Measurements from ENCODE around the gene SDS.

SDS gene

DNA sequence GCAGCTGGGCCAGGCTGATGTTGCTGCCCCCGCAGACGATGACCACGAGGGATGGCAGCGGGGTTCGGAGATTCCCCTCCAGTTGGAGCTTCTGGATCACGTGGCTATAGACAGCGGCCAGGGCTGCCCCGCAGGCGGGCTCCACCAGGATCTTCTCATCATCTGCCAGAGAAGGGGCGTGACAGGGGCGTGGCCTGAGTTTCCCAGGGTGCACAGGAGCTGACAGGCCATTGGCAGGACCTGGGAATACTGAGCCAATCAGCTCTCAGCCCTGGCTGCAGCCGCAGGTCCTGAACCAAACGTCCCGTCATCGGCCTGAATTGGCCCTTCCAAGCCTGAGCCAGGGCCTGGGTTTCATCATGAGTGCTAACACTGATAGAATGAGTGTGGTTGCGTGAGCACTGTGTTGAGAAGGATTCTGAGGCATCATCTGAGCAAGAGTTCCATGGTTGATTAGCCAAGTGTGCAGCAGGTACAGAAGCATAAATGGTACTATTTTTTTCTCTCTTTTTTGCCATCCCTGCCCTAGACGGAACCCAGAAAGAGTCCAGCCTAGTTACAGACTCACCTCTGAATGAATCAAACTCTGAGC, 10.6 kb downstream of the SDS start:
- TF ChIP-seq ZNF70 (CRISPR knock-in tag; IDR thresholded peaks at IDR 0.05) (no peak), TOX (CRISPR knock-in tag; IDR thresholded peaks at IDR 0.05; ENCODE audit: borderline replicate concordance) (no peak), GLIS3 (CRISPR knock-in tag; IDR thresholded peaks at IDR 0.05) (no peak)
- TF ChIP-seq, protein P1, sequence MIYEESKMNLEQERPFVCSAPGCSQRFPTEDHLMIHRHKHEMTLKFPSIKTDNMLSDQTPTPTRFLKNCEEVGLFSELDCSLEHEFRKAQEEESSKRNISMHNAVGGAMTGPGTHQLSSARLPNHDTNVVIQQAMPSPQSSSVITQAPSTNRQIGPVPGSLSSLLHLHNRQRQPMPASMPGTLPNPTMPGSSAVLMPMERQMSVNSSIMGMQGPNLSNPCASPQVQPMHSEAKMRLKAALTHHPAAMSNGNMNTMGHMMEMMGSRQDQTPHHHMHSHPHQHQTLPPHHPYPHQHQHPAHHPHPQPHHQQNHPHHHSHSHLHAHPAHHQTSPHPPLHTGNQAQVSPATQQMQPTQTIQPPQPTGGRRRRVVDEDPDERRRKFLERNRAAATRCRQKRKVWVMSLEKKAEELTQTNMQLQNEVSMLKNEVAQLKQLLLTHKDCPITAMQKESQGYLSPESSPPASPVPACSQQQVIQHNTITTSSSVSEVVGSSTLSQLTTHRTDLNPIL (CRISPR knock-in tag; IDR thresholded peaks at IDR 0.05; ENCODE audit: low read depth): no peak
- TF ChIP-seq, protein P2, sequence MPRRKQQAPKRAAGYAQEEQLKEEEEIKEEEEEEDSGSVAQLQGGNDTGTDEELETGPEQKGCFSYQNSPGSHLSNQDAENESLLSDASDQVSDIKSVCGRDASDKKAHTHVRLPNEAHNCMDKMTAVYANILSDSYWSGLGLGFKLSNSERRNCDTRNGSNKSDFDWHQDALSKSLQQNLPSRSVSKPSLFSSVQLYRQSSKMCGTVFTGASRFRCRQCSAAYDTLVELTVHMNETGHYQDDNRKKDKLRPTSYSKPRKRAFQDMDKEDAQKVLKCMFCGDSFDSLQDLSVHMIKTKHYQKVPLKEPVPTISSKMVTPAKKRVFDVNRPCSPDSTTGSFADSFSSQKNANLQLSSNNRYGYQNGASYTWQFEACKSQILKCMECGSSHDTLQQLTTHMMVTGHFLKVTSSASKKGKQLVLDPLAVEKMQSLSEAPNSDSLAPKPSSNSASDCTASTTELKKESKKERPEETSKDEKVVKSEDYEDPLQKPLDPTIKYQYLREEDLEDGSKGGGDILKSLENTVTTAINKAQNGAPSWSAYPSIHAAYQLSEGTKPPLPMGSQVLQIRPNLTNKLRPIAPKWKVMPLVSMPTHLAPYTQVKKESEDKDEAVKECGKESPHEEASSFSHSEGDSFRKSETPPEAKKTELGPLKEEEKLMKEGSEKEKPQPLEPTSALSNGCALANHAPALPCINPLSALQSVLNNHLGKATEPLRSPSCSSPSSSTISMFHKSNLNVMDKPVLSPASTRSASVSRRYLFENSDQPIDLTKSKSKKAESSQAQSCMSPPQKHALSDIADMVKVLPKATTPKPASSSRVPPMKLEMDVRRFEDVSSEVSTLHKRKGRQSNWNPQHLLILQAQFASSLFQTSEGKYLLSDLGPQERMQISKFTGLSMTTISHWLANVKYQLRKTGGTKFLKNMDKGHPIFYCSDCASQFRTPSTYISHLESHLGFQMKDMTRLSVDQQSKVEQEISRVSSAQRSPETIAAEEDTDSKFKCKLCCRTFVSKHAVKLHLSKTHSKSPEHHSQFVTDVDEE (CRISPR knock-in tag; IDR thresholded peaks at IDR 0.05): no peak
- TF ChIP-seq, protein P3, sequence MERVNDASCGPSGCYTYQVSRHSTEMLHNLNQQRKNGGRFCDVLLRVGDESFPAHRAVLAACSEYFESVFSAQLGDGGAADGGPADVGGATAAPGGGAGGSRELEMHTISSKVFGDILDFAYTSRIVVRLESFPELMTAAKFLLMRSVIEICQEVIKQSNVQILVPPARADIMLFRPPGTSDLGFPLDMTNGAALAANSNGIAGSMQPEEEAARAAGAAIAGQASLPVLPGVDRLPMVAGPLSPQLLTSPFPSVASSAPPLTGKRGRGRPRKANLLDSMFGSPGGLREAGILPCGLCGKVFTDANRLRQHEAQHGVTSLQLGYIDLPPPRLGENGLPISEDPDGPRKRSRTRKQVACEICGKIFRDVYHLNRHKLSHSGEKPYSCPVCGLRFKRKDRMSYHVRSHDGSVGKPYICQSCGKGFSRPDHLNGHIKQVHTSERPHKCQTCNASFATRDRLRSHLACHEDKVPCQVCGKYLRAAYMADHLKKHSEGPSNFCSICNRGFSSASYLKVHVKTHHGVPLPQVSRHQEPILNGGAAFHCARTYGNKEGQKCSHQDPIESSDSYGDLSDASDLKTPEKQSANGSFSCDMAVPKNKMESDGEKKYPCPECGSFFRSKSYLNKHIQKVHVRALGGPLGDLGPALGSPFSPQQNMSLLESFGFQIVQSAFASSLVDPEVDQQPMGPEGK (CRISPR knock-in tag; IDR thresholded peaks at IDR 0.05; ENCODE audit: borderline replicate concordance): no peak
- ATAC-seq: peak; percentile 23; the same call in 2 of the 3 replicates

DNA sequence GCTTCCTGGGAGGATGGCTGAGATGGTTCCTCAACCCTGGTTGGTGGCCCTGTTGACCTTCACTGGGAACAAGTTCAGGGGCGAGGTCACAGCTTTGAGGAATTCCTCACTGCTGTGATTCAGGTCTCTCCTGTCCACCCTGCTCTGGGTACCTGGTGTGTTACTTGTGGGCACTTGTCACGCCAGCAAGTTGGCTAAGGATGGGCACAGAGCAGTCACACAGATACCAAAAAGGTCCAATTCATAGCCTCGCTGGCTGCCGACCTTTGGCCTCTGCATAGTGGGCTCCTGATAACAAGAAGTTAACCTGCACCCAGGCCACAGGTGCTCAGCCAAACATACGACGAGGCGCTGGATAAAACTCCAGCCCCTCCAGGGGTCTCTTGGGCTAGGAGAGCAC, 11.2 kb downstream of the SDS start:
- ATAC-seq: no peak
- TF ChIP-seq CSDC2 (CRISPR knock-in tag; IDR thresholded peaks at IDR 0.05) (no peak), ZC3H10 (CRISPR knock-in tag; IDR thresholded peaks at IDR 0.05) (no peak), ZNF70 (CRISPR knock-in tag; IDR thresholded peaks at IDR 0.05) (no peak), BACH2 (CRISPR knock-in tag; IDR thresholded peaks at IDR 0.05; ENCODE audit: borderline replicate concordance) (no peak), ISL1 (CRISPR knock-in tag; IDR thresholded peaks at IDR 0.05) (no peak), ZFP30 (CRISPR knock-in tag; IDR thresholded peaks at IDR 0.05) (no peak), ESRRG (CRISPR knock-in tag; IDR thresholded peaks at IDR 0.05) (no peak), ZFP3 (CRISPR knock-in tag; IDR thresholded peaks at IDR 0.05) (no peak), TCF4 (CRISPR knock-in tag; IDR thresholded peaks at IDR 0.05; ENCODE audit: borderline replicate concordance) (no peak)
- TF ChIP-seq, protein P4, sequence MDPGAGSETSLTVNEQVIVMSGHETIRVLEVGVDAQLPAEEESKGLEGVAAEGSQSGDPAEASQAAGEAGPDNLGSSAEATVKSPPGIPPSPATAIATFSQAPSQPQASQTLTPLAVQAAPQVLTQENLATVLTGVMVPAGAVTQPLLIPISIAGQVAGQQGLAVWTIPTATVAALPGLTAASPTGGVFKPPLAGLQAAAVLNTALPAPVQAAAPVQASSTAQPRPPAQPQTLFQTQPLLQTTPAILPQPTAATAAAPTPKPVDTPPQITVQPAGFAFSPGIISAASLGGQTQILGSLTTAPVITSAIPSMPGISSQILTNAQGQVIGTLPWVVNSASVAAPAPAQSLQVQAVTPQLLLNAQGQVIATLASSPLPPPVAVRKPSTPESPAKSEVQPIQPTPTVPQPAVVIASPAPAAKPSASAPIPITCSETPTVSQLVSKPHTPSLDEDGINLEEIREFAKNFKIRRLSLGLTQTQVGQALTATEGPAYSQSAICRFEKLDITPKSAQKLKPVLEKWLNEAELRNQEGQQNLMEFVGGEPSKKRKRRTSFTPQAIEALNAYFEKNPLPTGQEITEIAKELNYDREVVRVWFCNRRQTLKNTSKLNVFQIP (CRISPR knock-in tag; IDR thresholded peaks at IDR 0.05; ENCODE audit: borderline replicate concordance, low read depth): no peak

DNA sequence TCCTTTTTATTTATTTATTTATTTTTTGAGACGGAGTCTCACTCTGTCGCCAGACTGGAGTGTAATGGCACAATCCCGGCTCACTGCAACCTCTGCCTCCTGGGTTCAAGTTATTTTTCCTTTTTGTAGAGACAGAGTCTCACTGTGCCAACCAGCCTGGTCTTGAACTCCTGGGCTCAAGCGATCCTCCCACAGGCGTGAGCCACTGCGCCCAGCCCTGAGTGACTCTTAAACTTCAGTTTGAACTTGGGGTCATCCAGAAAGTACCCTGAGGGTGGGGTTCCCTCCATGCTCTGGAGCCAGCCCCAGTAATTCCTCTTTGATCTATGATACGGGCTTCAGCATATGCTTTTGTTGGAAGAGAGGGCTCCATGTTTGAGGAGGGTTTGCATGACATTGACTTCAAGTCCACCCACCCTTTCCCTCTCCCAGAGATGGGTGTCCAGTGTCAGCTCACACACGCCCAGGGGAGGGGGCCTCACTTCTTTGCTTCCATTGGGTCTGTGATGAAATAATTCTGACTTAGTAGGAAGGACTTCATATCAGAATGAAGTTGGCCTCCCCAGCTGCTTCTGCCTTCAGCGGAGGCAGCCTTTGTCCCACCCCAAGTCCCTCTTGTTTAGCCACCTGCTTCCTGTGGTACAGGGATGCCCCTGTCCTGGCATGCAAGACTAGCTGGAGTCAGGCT, 11.9 kb downstream of the SDS start:
- TF ChIP-seq, protein P4 (CRISPR knock-in tag; IDR thresholded peaks at IDR 0.05; ENCODE audit: borderline replicate concordance, low read depth): no peak
- TF ChIP-seq, protein P2 (CRISPR knock-in tag; IDR thresholded peaks at IDR 0.05): no peak
- TF ChIP-seq SNAI2 (CRISPR knock-in tag; IDR thresholded peaks at IDR 0.05): no peak
- TF ChIP-seq ESRRG (CRISPR knock-in tag; IDR thresholded peaks at IDR 0.05): no peak
- no peak for TF ChIP-seq CSDC2 (CRISPR knock-in tag; IDR thresholded peaks at IDR 0.05)
- TF ChIP-seq, protein P3 (CRISPR knock-in tag; IDR thresholded peaks at IDR 0.05; ENCODE audit: borderline replicate concordance): no peak
- TF ChIP-seq TOX (CRISPR knock-in tag; IDR thresholded peaks at IDR 0.05; ENCODE audit: borderline replicate concordance): no peak
- TF ChIP-seq ZFP30 (CRISPR knock-in tag; IDR thresholded peaks at IDR 0.05): no peak
- no peak for TF ChIP-seq OSR1 (CRISPR knock-in tag; IDR thresholded peaks at IDR 0.05)
- TF ChIP-seq RARB (CRISPR knock-in tag; IDR thresholded peaks at IDR 0.05): no peak
- no peak for TF ChIP-seq ZNF565 (CRISPR knock-in tag; conservative IDR thresholded peaks at IDR 0.05; ENCODE audit: low read depth)
- TF ChIP-seq PPARA (CRISPR knock-in tag; IDR thresholded peaks at IDR 0.05; ENCODE audit: borderline replicate concordance): no peak
- TF ChIP-seq ZNF70 (CRISPR knock-in tag; IDR thresholded peaks at IDR 0.05): no peak
- no peak for ATAC-seq
